ENCODE results near the gene ARHGAP33. TPM values are rescaled to one million over a fixed set of nuclear protein-coding genes. Genes with fewer than 3 reads are reported as not detected.
"Not testable (repeated sequence)": the region's sequence is repeated elsewhere in the genome, so short reads cannot be mapped to it uniquely, and the experiment has no call there.

ARHGAP33 gene
- total RNA-seq, 1 donor from 2014 or later, result under 0.01 TPM

DNA sequence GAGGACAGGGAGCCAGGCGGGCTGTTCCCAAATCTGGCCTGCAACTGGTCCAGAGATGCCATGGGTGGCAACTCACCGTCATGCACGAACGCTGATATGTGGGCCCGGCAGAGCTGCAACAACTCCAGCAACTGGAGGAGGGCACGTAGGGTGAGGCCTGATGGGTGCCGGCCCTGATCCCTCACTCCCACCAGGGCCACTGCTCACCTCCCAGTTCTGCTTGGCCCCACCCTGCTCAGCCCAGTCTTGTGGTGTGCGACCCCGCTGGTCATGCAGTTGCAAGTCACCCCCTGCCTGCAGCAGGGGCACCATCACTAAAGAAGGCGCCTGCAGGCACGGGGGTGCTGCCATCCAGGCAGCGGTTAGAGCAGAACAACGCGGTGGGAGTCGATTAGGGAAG lies 16.9 kb downstream of the ARHGAP33 start:
- no peaks in the 10 kb centered on the region for H3K36me3 ChIP-seq (ENCODE audit: control insufficient read depth, insufficient read depth, low read length)
- FAIRE-seq (no peak), DNase-seq (ENCODE audit: low read depth) (no peak)

DNA sequence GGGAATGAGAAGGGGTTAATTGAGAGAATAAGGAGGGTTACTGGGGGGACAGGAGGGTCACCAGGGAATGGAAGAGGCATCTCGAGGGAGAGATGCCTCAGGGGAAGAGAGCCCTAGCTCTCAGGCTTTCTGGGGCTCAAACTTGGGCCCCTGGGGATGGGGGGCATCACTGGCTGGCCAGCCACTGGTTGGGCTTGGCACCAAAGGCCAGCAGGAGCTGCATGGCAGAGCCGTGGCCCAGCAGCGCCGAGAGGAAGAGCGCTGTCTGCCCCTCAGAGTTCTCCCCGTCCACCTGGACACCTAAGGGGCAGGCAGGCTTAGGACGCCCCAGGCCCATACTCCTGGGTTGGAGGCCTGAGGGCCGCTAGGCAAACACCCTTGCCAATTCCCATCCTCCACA lies 17.5 kb downstream of the ARHGAP33 start:
- no peak for DNase-seq (ENCODE audit: low read depth)
- no peaks in the 10 kb centered on the region for H3K36me3 ChIP-seq (ENCODE audit: control insufficient read depth, insufficient read depth, low read length)
- FAIRE-seq, result no peak
- TF ChIP-seq, protein P1, sequence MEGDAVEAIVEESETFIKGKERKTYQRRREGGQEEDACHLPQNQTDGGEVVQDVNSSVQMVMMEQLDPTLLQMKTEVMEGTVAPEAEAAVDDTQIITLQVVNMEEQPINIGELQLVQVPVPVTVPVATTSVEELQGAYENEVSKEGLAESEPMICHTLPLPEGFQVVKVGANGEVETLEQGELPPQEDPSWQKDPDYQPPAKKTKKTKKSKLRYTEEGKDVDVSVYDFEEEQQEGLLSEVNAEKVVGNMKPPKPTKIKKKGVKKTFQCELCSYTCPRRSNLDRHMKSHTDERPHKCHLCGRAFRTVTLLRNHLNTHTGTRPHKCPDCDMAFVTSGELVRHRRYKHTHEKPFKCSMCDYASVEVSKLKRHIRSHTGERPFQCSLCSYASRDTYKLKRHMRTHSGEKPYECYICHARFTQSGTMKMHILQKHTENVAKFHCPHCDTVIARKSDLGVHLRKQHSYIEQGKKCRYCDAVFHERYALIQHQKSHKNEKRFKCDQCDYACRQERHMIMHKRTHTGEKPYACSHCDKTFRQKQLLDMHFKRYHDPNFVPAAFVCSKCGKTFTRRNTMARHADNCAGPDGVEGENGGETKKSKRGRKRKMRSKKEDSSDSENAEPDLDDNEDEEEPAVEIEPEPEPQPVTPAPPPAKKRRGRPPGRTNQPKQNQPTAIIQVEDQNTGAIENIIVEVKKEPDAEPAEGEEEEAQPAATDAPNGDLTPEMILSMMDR (IDR thresholded peaks at IDR 0.05; ENCODE audit: insufficient read depth, low read length, severe bottlenecking), result no peak
- H3K4me3 ChIP-seq (ENCODE audit: low read depth, low read length), result no peak overlapping the region
- H3K27me3 ChIP-seq (ENCODE audit: control insufficient read depth, insufficient read depth, low read length), result peaks cover 11% of the 10 kb centered on the region

More for the DNA sequence above, 16.9 kb downstream of the ARHGAP33 start:
- Histone ChIP-seq H3K4me3 (ENCODE audit: low read depth, low read length) (no peak overlapping the region), H3K27me3 (ENCODE audit: control insufficient read depth, insufficient read depth, low read length) (peaks cover 9% of the 10 kb centered on the region)
- TF ChIP-seq, protein P1 (IDR thresholded peaks at IDR 0.05; ENCODE audit: insufficient read depth, low read length, severe bottlenecking), result no peak

DNA sequence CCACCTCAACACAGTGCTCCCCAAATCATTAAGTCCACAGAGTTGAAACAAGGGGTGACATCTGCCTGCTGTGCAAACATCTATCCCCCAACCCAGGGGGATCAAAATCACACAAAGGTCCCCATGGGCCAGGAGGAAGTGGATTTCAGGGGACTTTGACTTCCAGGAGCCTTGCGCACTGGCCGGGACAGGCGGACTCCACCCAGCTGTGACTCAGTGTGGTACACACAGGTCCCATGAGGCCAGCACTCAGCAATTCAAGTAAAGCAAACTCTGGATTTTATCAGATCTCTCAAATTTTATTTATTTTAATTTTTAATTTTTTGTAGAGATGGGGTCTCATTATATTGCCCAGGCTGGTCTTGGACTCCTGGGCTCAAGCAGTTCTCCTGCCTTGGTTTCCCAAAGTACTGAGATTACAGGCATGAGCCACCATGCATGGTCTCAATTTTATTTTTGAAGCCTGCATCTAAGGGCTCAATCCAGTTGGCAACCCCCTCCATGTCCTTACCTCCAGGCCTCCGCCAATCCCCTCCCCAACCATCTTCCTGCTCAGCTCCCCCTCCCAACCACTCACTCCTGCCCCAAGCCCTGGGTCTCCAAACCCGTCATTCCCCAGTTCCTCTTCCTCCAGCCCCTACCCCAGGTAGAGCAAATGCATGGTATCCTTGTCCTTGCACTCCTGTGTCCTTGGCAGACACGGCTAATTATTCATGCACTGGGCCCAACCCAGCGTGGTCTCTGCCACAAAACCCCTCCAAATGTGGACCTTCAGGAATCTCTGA lies 18.2 kb downstream of the ARHGAP33 start:
- Histone ChIP-seq H3K27me3 (ENCODE audit: control insufficient read depth, insufficient read depth, low read length) (peaks cover 11% of the 10 kb centered on the region), H3K4me3 (ENCODE audit: low read depth, low read length) (no peak overlapping the region), H3K36me3 (ENCODE audit: control insufficient read depth, insufficient read depth, low read length) (no peaks in the 10 kb centered on the region)
- no peak for FAIRE-seq
- DNase-seq (ENCODE audit: low read depth), result no peak
- TF ChIP-seq, protein P1 (IDR thresholded peaks at IDR 0.05; ENCODE audit: insufficient read depth, low read length, severe bottlenecking), result no peak

DNA sequence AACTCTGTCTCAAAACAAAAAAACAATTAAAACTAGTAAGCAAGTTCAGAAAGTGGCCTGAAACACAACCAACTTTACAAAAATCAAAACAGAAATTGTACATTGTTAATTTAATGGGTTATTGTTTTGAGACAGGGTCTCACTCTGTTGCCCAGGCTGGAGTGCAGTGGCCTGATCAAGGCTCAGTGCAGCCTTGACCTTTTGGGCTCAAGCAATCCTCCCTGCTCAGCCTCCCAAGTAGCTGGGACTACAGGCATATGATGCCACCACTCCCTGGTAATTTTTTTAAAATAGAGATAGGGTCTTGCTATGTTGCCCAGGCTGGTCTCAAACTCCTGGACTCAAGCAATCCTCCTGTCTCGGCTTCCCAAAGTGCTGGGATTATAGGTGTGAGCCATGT lies 20.2 kb downstream of the ARHGAP33 start:
- DNase-seq (ENCODE audit: low read depth); H3K36me3 ChIP-seq (ENCODE audit: control insufficient read depth, insufficient read depth, low read length); H3K4me3 ChIP-seq (ENCODE audit: low read depth, low read length); FAIRE-seq: not testable (repeated sequence)
- peaks cover 11% of the 10 kb centered on the region for H3K27me3 ChIP-seq (ENCODE audit: control insufficient read depth, insufficient read depth, low read length)

DNA sequence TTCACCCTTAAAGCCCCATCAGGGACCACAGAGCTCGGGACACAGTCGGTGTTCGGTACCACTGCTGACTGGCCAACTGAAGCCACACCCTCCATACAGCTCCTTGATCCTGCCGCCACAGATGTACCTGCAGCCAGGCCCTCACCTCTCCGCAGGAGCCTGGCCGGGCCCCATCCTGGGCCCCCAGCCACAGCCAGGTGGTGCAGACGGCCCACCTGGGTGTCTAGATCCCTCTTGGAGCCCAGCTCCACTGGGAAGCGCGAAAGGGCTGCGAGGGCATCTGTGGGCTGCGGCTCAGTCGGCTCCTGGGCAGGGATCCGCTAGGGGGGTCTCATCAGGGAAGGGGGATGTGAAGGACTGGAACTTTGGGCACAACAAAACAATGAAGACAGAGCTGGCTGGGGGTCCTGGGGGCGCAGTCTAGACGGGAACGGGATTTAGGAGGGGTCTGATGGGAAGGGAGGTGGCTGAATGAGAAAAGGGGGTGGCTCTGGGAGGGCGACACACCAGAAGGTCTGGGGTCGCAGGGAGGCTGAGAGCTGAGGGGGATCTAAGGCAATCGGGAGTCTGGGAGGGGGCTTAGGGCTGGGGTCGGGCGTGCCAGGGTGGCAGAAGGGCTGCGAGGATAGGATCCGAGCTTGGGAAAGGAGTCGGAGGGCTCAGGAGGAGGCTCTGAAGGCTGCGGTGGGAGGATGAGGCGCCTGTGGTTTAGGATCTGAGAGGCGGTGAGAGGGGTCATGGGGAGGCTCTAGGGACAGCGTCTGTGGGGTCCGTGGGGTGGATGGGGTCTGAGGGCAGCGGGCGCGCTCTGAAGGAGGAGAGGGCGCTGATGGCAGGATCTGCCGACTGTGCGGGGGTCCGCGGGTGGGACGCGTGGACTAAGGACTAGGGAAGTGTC lies 21.5 kb downstream of the ARHGAP33 start:
- Histone ChIP-seq H3K4me3 (ENCODE audit: low read depth, low read length) (no peak overlapping the region), H3K36me3 (ENCODE audit: control insufficient read depth, insufficient read depth, low read length) (no peaks in the 10 kb centered on the region), H3K27me3 (ENCODE audit: control insufficient read depth, insufficient read depth, low read length) (peaks cover 11% of the 10 kb centered on the region)
- DNase-seq (ENCODE audit: low read depth) (no peak), FAIRE-seq (no peak)
- TF ChIP-seq, protein P1 (IDR thresholded peaks at IDR 0.05; ENCODE audit: insufficient read depth, low read length, severe bottlenecking), result no peak

DNA sequence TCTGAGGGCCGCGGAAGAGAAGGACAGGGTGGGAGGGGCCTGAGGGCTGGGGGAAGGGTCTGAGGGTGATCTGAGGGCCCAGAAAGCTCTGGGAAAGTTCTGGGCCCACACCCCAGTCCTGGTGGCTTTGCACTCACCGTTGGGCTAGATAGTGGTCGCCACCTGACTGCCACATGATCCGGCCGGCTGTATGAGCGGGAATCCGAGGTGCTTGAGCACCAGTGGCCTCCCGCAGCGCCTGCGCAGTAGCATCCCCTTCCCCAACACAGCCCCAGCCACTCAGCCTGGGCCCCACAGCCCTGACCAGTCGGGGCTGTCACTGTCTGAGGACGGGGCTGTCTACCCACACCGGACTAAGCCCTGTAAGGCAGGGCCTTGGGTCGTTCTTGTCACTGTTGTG lies 22.3 kb downstream of the ARHGAP33 start:
- DNase-seq (ENCODE audit: low read depth) (no peak), FAIRE-seq (no peak)
- Histone ChIP-seq H3K27me3 (ENCODE audit: control insufficient read depth, insufficient read depth, low read length) (peaks cover 11% of the 10 kb centered on the region), H3K4me3 (ENCODE audit: low read depth, low read length) (no peak overlapping the region), H3K36me3 (ENCODE audit: control insufficient read depth, insufficient read depth, low read length) (no peaks in the 10 kb centered on the region)
- TF ChIP-seq, protein P1 (IDR thresholded peaks at IDR 0.05; ENCODE audit: insufficient read depth, low read length, severe bottlenecking), result no peak

Measured in bronchial epithelial cell (primary cell).